T-helper 17 cell (primary cell): Measurements from ENCODE around the gene AK2. TPM values are rescaled to one million over a fixed set of nuclear protein-coding genes. Genes with fewer than 3 reads are reported as not detected.
"Not testable (repeated sequence)": the region's sequence is repeated elsewhere in the genome, so short reads cannot be mapped to it uniquely, and the experiment has no call there.

Experiments used
- ATAC-seq: fragments of 150-1000 bp; cut with Tn5 transposase; 2 replicates; pipeline ENCODE4 v1.10.0; 2021; ENCODE audit warnings: mild to moderate bottlenecking, moderate library complexity
- DNase-seq, 3 donors: peaks; one replicate each; pipeline versions ENCODE4 v3.0.0 to v3.0.0-alpha.2; 2020 to 2021
- H3K9me3 ChIP-seq: one replicate; pipeline ENCODE4 v1.7.0; 2013; ENCODE audit warnings: low read length, mild to moderate bottlenecking; ENCODE audit not compliant: control insufficient read depth, poor library complexity, severe bottlenecking
- H3K27ac Mint-ChIP-seq: one replicate; pipeline ENCODE4 v1.8.0; 2022; ENCODE audit warnings: mild to moderate bottlenecking, moderate library complexity, mixed read lengths
- H3K27me3 Mint-ChIP-seq: one replicate; pipeline ENCODE4 v1.8.0; 2022; ENCODE audit warnings: mixed read lengths
- H3K36me3 Mint-ChIP-seq: one replicate; pipeline ENCODE4 v1.8.0; 2022; ENCODE audit warnings: low read depth, mixed read lengths
- H3K4me1 Mint-ChIP-seq: one replicate; pipeline ENCODE4 v1.8.0; 2022; ENCODE audit warnings: mild to moderate bottlenecking, mixed read lengths
- H3K4me3 Mint-ChIP-seq: one replicate; pipeline ENCODE4 v1.8.0; 2022; ENCODE audit warnings: mild to moderate bottlenecking, moderate library complexity, mixed read lengths
- total RNA-seq, 4 donors: library from RNA in 2 of 4; stranded (reverse) in 2 of 4; gene quantifications; one replicate each; pipeline ENCODE4 v1.2.3 and lab custom pipeline; 2022 to 2026

Gene AK2
- total RNA-seq, 2 donors from 2014 or later = 51.1 to 61.7 TPM

- ATAC-seq, DNase-seq, H3K27ac Mint-ChIP-seq, H3K4me3 Mint-ChIP-seq, H3K9me3 ChIP-seq, H3K36me3 Mint-ChIP-seq, H3K27me3 Mint-ChIP-seq: not testable (repeated sequence)
- peaks cover 12% of the 10 kb centered on the region for H3K4me1 Mint-ChIP-seq
Observed at GRCh38 chr1:33046234-33046633, 9.6 kb upstream of the AK2 start.

- H3K36me3 Mint-ChIP-seq = no peaks in the 10 kb centered on the region
- peaks cover 4% of the 10 kb centered on the region for H3K27me3 Mint-ChIP-seq
- no peak for DNase-seq
- no peaks in the 10 kb centered on the region for H3K9me3 ChIP-seq
- ATAC-seq = peak; percentile 72
- no peak overlapping the region for H3K4me3 Mint-ChIP-seq
- H3K4me1 Mint-ChIP-seq = peaks cover 12% of the 10 kb centered on the region
- H3K27ac Mint-ChIP-seq = no peak overlapping the region
Observed at GRCh38 chr1:33045814-33046213, 9.1 kb upstream of the AK2 start.

GRCh38 chr1:33045246-33045645 lies 8.6 kb upstream of the AK2 start:
- H3K9me3 ChIP-seq = no peaks in the 10 kb centered on the region
- no peak overlapping the region for H3K4me3 Mint-ChIP-seq
- no peak overlapping the region for H3K27ac Mint-ChIP-seq
- peaks cover 9% of the 10 kb centered on the region for H3K27me3 Mint-ChIP-seq
- ATAC-seq (no peak), DNase-seq (no peak)
- peaks cover 12% of the 10 kb centered on the region for H3K4me1 Mint-ChIP-seq
- no peaks in the 10 kb centered on the region for H3K36me3 Mint-ChIP-seq

GRCh38 chr1:33043267-33044092 lies 6.8 kb upstream of the AK2 start:
- ATAC-seq = no peak
- H3K27me3 Mint-ChIP-seq = peaks cover 11% of the 10 kb centered on the region
- no peaks in the 10 kb centered on the region for H3K36me3 Mint-ChIP-seq
- no peak overlapping the region for H3K4me3 Mint-ChIP-seq
- H3K27ac Mint-ChIP-seq = no peak overlapping the region
- DNase-seq = no peak
- H3K4me1 Mint-ChIP-seq = peaks cover 12% of the 10 kb centered on the region
- H3K9me3 ChIP-seq = no peaks in the 10 kb centered on the region

GRCh38 chr1:33042831-33043230 lies 6.1 kb upstream of the AK2 start:
- peaks cover 12% of the 10 kb centered on the region for H3K4me1 Mint-ChIP-seq
- no peak overlapping the region for H3K4me3 Mint-ChIP-seq
- H3K27ac Mint-ChIP-seq = no peak overlapping the region
- peaks cover 11% of the 10 kb centered on the region for H3K27me3 Mint-ChIP-seq
- H3K36me3 Mint-ChIP-seq = no peaks in the 10 kb centered on the region
- no peaks in the 10 kb centered on the region for H3K9me3 ChIP-seq
- ATAC-seq (no peak), DNase-seq (no peak)

GRCh38 chr1:33041026-33041425 lies 4.3 kb upstream of the AK2 start:
- no peaks in the 10 kb centered on the region for H3K9me3 ChIP-seq
- Mint-ChIP-seq H3K27me3 (peaks cover 11% of the 10 kb centered on the region), H3K27ac (no peak overlapping the region), H3K36me3 (peaks cover 6% of the 10 kb centered on the region), H3K4me3 (no peak overlapping the region), H3K4me1 (peaks cover 22% of the 10 kb centered on the region)
- ATAC-seq (no peak), DNase-seq (no peak)

GRCh38 chr1:33039840-33040239 lies 3.2 kb upstream of the AK2 start:
- DNase-seq = no peak
- H3K27me3 Mint-ChIP-seq = peaks cover 11% of the 10 kb centered on the region
- H3K4me1 Mint-ChIP-seq = peaks cover 21% of the 10 kb centered on the region
- peaks cover 6% of the 10 kb centered on the region for H3K36me3 Mint-ChIP-seq
- H3K9me3 ChIP-seq = no peaks in the 10 kb centered on the region
- ATAC-seq = no peak
- H3K27ac Mint-ChIP-seq = peak overlapping the region; percentile 43
- no peak overlapping the region for H3K4me3 Mint-ChIP-seq

GRCh38 chr1:33036051-33036525 lies 595 bp downstream of the AK2 start:
- H3K4me1 Mint-ChIP-seq = peaks cover 35% of the 10 kb centered on the region

GRCh38 chr1:33032126-33032869 lies 4.4 kb downstream of the AK2 start:
- ATAC-seq (no peak), DNase-seq (no peak)
- Mint-ChIP-seq H3K36me3 (peaks cover 16% of the 10 kb centered on the region), H3K4me1 (peaks cover 45% of the 10 kb centered on the region), H3K27me3 (no peaks in the 10 kb centered on the region), H3K27ac (peak overlapping the region; percentile 43), H3K4me3 (no peak overlapping the region)
- H3K9me3 ChIP-seq = no peaks in the 10 kb centered on the region

More at GRCh38 chr1:33036051-33036525, 595 bp downstream of the AK2 start:
- peaks cover 11% of the 10 kb centered on the region for H3K36me3 Mint-ChIP-seq
- ATAC-seq (no peak), DNase-seq (no peak)
- peak overlapping the region; percentile 99 for H3K4me3 Mint-ChIP-seq
- H3K27ac Mint-ChIP-seq = peak overlapping the region; percentile 97
- H3K9me3 ChIP-seq = no peaks in the 10 kb centered on the region
- H3K27me3 Mint-ChIP-seq = peaks cover 7% of the 10 kb centered on the region

- Mint-ChIP-seq H3K4me3 (no peak overlapping the region), H3K27ac (peak overlapping the region; percentile 43), H3K27me3 (no peaks in the 10 kb centered on the region), H3K4me1 (peaks cover 38% of the 10 kb centered on the region), H3K36me3 (peaks cover 15% of the 10 kb centered on the region)
- ATAC-seq (no peak), DNase-seq (no peak)
- no peaks in the 10 kb centered on the region for H3K9me3 ChIP-seq
Observed at GRCh38 chr1:33031506-33031905, 5.2 kb downstream of the AK2 start.

GRCh38 chr1:33030575-33030974 lies 6.1 kb downstream of the AK2 start:
- Mint-ChIP-seq H3K4me3 (no peak overlapping the region), H3K27ac (no peak overlapping the region), H3K36me3 (peaks cover 10% of the 10 kb centered on the region), H3K27me3 (no peaks in the 10 kb centered on the region), H3K4me1 (peaks cover 40% of the 10 kb centered on the region)
- H3K9me3 ChIP-seq = no peaks in the 10 kb centered on the region
- DNase-seq = no peak
- no peak for ATAC-seq

- peaks cover 40% of the 10 kb centered on the region for H3K4me1 Mint-ChIP-seq
- H3K4me3 Mint-ChIP-seq = no peak overlapping the region
- peaks cover 10% of the 10 kb centered on the region for H3K36me3 Mint-ChIP-seq
- ATAC-seq = no peak
- H3K9me3 ChIP-seq = no peaks in the 10 kb centered on the region
- H3K27ac Mint-ChIP-seq = no peak overlapping the region
- no peaks in the 10 kb centered on the region for H3K27me3 Mint-ChIP-seq
- no peak for DNase-seq
Observed at GRCh38 chr1:33029921-33030320, 6.8 kb downstream of the AK2 start.

GRCh38 chr1:33029209-33029608 lies 7.5 kb downstream of the AK2 start:
- no peak for DNase-seq
- no peaks in the 10 kb centered on the region for H3K9me3 ChIP-seq
- ATAC-seq = no peak
- Mint-ChIP-seq H3K36me3 (peaks cover 10% of the 10 kb centered on the region), H3K27ac (no peak overlapping the region), H3K4me3 (no peak overlapping the region), H3K4me1 (peaks cover 40% of the 10 kb centered on the region), H3K27me3 (no peaks in the 10 kb centered on the region)
